GM18519 (cell line): ENCODE measurements around the gene ZFR2.
"Not testable (repeated sequence)": the region's sequence is repeated elsewhere in the genome, so short reads cannot be mapped to it uniquely, and the experiment has no call there.

Source experiments
- ATAC-seq: cut with Tn5 transposase; IDR thresholded peaks from one replicate; pipeline ENCODE4 v1.9.1; 2021; ENCODE audit warnings: mild to moderate bottlenecking, moderate library complexity; ENCODE audit not compliant: unreplicated experiment, low FRiP score

The ZFR2 gene

DNA sequence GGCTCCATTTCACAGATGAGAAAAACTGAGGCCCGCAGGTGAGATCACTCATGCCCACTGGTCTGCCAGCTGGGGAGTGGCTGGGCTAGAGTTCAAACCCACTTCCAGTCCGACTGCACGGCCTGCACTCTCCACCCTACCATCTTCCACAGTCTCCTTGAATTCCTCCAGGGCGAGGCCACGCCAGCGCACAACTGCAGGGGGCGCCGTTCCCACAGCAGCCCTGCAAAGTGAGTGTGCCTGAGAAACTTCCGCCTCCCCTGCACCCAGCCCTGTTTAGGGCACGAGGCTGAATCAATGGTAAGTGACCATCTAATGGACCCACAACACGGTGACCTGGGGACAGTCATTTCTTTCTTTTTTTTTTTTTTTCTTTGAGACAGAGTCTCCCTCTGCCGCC, 10.8 kb upstream of the ZFR2 start:
- no peak for ATAC-seq

DNA sequence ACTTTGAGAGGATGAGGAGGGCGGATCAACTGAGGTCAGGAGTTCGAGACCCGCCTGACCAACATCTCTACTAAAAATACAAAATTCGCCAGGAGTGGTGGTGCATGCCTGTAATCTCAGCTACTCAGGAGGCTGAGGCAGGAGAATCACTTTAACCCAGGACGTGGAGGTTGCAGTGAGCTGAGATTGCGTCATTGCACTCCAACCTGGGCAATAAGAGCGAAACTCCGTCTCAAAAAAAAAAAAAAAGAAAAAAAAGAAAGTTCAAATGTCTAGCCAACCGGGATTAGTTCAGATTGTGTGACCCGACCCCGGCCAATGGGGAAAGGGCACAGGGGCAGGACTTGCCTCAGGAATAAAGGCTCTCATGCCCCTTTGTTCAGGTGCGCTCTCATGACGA, 5.9 kb upstream of the ZFR2 start:
- not testable (repeated sequence) for ATAC-seq

DNA sequence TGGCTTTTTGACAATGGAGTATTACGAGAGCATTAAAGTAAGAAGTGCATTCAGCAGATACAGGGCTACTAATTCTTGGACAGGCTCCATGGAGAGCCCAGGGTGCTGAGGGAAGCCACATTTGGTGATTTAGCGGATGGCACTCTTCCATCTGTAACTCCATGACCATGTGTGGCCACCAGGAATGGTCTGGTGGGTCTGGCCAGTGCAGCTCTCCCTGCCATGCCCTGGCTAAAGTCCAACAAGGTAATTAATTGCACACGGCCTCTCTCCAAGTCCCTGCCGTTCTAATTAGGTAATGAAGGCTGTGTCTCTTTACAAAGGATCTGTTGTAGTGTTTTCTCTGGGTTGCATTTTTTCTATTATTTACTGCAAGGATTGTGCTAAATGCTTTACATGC, 4.3 kb upstream of the ZFR2 start:
- ATAC-seq, result no peak

DNA sequence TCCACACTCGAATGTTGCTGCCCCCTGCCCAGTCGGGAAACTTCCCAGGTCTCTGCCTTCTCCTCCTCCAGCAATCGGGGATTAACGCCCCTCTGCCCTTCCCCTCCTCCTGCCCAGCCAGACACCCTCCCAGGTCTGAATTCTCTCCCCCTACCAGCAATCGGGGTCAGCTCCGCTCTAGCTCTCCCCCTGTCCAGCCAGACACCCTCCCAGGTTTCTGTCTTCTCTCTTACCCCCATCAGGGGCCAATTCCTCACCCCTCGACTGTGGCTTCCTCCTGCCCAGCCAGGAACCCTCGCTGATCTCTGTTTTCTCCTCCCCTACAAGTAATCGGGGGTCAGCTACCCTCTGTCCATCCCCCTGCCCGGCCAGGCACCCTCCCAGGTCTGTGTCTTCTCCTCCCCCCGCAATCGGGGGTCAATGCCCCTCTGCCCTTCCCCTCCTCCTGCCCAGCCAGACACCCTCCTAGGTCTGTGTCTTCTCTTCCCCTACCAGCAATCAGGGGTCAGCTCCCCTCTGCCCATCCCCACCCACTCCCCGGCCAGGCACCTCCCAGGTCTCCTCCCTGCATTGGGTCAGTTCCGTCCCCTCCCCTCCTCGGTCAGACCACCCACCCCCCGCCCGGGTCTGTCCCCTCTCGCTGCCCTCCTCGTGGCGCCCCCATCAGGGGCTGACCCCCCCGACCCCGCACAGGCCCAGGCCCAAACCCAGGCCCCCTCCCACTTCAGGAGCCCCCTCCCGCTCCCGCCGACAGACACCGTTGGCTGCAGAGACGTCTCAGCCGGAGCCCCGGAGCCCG, 668 bp downstream of the ZFR2 start:
- ATAC-seq, result no peak

DNA sequence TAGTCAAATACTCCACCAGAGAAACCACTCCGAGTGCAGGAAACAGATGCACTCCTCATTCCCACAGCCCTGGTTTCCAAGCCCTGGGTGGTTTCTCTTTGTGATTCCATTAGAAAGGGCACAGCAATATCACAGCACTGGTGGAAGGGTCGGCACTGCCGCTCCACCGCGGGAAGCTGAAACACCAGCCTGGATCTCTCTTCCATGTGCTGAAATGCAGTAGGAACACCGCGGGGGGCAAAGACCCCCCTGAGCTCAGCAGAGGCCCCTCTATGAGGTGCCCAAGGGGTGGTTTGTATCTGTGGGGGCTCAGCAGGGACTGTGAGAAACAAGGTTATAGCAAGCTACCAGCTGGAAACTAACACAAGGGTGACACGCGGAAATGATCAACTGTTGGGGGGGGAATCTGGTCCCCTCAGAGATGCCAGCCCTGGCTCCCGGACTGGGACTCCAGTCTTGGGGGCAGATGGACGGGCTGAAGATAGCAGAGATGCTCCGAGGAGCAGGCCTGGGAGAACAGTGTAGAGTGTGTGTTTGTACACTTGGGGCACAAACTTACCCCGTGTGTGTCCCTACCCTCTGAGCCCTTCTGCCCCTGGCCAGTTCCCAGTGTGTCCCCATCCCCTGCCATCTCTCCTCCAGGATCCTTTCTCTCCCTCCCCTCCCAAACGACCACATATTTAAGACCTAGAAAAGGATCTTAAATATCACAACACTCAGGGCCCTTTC, 1.8 kb downstream of the ZFR2 start:
- no peak for ATAC-seq

DNA sequence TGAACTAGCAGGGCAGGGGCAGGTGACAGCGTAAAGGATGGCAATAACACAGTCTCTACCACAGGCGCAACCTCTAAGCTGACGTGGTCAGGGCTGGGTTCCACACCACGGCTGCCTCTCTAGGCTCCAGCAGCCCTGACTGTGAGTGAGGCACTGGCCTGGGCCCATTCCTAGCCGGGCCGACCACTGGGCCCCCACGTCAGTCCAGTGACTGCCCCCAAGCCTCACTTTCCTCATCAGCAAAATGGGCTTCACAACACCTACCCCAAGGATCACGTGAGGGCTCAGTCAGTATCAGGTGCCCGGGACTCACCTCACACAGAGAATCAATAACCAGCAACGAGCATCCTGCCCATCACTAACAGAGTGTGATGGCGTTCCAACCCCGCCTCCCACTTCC, 5.2 kb downstream of the ZFR2 start:
- no peak for ATAC-seq

DNA sequence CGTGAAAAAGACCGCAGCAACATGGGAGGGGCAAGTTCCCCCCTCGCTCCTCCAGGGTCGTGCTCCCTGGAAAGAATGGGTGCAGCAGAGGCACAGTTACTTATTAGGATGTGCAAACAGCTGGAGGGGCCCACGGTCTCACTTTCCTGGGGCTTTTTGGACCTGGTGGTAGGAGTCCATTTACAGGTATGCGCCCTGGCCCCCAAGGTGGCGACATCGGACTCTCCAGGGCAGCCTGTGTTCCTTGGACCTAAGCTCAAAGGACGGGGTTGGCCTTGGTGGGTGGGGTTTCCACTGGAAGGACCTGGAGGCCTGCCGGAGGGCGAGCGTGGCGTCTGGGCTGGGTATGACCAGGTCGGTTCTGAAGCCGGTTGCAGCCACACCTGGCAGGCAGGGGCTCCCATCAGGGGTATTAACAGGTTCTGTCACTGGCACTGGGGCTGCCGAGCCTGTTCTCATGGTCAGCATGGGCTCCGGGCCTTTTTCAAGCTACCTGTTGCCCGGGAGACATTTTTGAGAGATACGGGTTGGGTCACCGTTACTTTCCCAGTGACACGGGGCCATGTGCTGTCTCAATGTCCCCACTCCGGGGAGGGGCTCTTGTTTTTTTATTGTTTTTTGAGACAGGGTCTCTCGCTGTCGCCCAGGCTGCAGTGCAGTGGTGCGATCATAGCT, 5.9 kb downstream of the ZFR2 start:
- no peak for ATAC-seq

DNA sequence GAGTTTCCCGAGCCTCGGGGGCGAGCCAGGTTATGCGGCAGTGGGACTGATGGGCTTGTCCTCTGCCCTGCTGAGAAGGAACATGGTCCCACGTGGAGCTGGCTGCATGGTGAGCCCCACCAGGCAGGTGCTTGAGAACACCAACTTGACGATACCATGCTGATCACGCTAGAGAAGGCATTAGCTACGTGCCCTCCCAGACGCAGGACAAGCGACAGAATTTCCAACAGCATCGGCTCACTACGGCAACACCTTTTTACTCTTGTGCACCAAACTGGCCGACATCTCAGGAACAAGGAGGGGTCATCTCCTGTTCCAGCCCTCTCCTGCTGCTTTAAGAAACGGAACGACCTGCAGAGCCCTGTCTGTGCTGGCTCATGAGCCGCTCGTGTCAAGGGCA, 8.3 kb downstream of the ZFR2 start:
- no peak for ATAC-seq

DNA sequence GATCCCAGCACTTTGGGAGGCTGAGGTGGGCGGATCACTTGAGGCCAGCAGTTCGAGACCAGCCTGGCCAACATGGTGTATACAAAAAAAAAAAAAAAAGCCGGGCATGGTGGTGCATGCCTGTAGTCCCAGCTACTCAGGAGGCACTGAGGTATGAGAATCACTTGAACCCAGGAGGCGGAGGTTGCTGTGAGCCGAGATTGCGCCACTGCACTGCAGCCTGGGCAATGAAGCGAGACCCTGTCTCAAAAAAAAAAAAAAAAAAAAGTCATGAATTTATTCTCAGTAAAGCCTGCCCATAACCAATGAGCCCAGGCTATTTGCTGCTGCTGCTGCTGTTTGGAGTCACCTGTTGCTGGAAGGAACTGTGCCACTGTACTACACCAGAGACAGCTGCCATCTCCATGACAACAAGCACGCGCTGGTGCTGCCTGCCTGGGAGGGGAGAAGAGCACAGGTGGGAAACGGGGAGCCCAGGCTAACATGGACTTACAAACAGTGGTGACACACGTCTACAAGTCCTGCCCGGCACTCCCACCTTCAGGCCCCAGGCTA, 11.3 kb downstream of the ZFR2 start:
- no peak for ATAC-seq

DNA sequence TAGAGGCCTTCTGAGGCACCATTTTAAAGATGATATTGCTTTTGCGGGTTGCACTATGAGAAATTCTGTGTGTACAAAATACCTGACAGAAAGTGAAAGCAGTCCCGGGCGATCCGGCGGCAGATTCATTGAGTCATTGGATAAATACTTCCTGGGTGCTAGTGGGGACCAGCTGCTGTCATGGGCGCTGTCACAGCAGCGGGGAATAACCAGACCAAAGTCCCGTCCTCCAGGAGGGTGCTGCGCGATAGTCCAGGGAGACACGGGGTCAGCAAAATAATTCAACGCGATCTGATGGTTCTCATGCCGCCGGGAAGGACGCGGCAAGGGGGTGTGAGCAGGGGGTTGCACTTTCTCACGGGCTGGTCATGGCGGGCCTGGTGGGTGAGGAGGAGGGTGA, 13.5 kb downstream of the ZFR2 start:
- ATAC-seq, result no peak

DNA sequence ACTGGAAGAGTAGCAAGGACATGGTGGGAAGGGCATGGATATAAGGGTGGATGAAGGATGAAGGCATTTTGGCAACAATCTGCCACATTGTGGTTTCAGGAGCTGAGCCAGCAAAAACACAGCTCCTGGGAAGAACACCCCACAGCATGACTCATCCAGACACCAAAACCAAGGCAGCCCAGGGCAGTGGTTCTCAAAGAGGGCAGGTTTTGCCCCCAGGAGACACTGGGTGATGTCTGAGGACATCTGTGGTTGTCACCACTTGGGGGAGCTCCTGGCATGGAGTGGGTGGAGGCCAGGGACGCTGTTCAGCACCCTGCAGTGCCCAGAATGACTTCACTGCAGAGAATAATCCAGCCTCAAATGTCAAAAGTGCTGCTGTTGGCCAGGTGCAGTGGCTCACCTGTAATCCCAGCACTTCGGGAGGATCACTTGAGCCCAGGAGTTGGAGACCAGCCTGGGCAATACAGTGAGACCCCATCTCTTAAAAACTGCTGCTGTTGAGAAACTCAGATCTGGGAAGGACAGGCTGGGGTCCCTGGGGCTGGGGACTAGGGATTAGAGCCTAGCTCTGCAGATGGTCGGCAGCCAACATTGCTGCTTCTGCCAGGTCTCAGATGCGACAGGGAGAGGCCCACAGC, 16.1 kb downstream of the ZFR2 start:
- no peak for ATAC-seq

DNA sequence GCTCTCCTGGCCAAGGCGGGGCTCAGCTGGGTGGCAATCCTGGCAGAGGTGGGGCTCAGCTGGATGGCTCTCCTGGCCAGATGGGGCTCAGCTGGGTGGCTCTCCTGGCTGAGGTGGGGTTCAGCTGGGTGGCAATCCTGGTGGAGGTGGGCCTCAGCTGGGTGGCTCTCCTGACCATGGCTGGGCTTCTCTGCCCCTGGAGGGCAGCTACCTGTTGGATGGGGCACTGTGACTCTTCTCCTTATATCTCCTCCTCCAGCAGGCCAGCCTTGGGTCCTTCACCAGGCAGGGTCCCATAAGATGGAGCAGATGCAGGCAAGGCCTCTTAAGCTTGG, 16.7 kb downstream of the ZFR2 start:
- ATAC-seq, result no peak

DNA sequence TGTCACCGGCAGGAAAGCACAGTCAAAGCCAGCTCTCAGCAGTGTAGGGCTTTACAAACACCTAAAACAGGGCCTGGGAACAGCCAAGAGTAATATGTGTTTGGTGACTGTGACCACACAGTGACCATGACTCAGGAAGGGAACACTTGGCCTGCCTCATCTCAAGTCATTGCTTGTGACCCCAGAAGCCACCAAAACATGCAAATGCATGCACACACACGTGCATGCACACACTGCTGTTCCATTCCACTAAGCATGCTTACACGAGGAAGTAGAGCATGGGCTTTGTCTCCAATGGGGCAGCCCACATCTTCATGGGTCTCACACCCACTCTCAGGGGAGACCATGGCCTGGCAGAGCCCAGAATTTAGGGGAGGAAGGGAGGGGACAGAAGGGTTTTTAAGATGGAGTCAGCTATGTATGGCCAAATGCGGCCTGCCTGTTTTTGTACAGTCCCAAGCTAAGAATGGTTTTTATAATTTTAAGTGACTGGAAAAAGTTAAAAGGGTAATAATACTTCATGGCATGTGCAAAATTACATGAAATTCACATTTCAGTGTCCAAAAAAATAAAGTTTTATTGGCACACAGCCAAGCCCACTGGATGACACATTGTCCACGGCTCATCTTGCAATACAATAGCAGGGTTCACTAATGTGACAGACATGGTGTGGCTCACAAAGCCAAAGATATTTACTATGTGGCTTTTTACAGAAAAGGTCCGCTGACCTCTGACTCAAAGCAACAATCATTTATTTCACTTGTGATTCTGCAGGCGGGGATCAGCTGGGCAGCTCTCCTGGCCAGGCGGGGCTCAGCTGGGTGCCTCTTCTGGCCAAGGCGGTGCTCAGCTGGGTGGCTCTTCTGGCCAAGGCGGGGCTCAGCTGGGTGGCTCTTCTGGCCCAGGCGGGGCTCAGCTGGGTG, 17.3 kb downstream of the ZFR2 start:
- no peak for ATAC-seq

DNA sequence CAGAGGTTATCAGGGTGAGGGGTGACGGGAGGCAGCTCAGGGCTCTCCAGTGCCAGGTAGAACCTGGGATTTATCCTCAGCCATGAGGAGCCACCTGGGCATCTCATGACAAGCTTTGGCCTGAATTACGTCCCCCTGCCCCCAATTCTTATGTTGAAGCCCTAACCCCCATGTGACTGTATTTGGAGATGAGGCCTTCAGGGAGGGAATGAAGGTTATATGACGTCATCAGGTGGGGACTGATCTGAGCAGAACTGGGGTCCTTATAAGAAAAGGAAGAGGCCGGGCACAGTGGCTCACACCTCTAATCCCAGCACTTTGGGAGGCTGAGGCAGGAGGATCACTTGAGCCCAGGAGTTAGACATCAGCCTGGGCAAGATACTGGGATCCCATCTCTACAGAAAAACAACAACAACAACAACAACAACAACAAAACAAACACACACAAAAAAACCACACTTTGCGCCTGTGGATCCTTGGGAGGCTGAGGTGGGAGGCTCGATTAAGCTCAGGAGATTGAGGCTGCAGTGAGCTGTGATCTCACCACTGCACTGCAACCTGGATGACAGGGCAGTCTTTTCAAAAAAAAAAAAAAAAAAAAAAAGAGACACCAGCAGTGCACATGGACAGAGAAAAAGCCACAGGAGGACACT, 18.4 kb downstream of the ZFR2 start:
- no peak for ATAC-seq

DNA sequence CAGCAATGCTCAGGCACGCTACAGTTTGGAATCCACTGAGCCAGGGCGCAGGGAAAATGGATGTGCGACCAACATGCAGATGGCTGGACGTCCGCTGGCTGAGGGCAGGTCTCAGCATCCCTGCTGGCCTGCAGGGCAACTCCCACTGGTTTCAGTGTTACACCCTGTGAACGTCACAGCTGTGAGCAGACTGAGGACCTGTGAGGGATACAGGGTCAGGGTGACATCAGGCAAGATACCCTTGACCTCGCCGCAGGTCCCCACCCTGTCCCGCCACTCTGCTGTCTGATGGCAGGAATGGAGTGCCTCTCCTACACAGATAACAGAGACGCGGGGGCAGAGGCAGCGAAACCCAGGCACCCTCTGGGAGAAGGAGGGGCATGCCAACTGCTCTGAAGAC, 19.1 kb downstream of the ZFR2 start:
- no peak for ATAC-seq

DNA sequence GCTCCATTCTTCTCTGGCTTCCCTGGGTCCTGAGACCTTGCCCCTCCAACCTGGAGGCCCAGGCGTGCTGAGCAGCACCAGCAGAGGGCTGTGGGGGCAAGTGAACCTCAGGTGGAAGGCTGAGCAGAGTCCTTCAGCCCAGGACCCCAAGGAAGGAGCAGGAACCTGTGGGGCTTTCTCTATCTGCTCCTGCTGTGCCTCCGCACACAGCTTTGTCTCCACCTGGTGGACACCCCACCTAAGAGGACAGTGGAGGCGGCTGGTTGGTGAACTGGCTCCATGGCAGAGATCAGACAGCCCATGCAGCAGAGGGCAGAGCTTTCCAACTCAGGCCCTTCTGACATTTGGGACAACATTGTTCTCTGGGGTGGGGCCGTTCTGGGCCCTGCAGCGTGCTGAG, 19.7 kb downstream of the ZFR2 start:
- ATAC-seq, result no peak

DNA sequence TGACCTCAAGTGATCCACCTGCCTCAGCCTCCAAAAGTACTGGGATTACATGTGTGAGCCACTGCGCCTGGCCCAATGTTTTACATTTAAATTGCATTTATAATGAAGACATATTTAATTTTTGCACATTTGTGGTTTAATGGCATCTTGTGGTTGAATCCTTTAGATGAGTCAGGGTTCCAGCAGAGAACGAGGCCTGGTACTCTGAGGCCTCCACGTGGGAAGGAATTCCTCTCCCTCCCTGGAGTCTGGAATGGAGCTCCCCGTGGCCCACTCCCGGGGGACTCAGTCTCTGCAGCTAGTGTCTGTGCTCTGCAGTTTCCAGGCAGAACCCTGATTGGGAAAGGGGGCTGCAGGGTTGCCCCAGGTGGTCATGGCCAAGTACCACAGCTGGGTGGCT, 24.2 kb downstream of the ZFR2 start:
- ATAC-seq, result no peak

DNA sequence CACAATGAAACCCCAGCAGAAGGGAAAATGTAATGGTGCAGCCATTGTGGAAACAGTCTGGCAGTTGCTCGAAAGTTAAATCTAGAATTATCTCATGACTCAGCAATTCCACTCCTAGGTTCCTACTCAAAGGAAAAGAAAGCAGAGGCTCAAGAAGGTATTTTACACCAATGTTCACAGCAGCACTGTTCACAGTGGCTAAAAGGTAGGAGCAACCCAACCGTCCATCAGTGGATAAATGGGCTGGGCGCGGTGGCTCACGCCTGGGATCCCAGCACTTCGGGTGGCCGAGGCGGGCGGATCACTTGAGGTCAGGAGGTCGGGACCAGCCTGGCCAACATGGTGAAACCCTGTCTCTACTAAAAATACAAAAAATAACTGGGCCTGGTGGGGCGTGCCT, 25.9 kb downstream of the ZFR2 start:
- no peak for ATAC-seq

DNA sequence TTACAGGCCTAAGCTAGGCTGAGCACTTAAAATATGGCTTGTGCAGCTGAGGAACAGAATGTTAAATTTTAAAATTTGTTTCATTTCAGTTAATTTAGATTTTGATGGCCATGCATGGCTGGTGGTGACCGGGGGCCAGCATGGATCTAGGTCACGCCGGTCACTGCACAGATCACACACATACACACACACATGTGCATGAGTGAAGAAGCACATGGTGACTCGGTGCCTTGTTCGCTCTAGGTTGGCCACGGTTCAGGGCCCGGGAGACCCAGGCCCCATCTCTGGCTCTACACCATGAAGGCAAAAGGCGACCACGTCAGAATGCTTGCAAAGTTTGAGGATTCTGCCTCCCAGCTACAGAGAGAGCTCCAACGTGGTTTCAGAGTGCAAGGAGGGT, 28.0 kb downstream of the ZFR2 start:
- no peak for ATAC-seq
